HG03064 (cell line): ENCODE measurements around the gene MYO9A.
"Not testable (repeated sequence)": the region's sequence is repeated elsewhere in the genome, so short reads cannot be mapped to it uniquely, and the experiment has no call there.

ENCODE experiments used
- ATAC-seq: cut with Tn5 transposase; IDR thresholded peaks from one replicate; pipeline ENCODE4 v1.9.1; 2021; ENCODE audit warnings: low read depth; ENCODE audit not compliant: unreplicated experiment

The MYO9A gene

GRCh38 chr15:72053297-72053696 lies 64.7 kb downstream of the MYO9A start:
- not testable (repeated sequence) for ATAC-seq

- ATAC-seq, result no peak
Observed at GRCh38 chr15:72050700-72051099, 67.2 kb downstream of the MYO9A start.

GRCh38 chr15:72047020-72047419 lies 70.9 kb downstream of the MYO9A start:
- ATAC-seq, result no peak

- ATAC-seq, result no peak
Observed at GRCh38 chr15:72044956-72045355, 73.0 kb downstream of the MYO9A start.

GRCh38 chr15:72042865-72043264 lies 75.1 kb downstream of the MYO9A start:
- ATAC-seq, result no peak

- no peak for ATAC-seq
Observed at GRCh38 chr15:72042054-72042453, 75.9 kb downstream of the MYO9A start.

- ATAC-seq, result no peak
Observed at GRCh38 chr15:72037321-72037720, 80.6 kb downstream of the MYO9A start.

GRCh38 chr15:72034859-72035650 lies 82.9 kb downstream of the MYO9A start:
- ATAC-seq, result no peak

GRCh38 chr15:72034351-72034750 lies 83.6 kb downstream of the MYO9A start:
- ATAC-seq, result no peak

GRCh38 chr15:72033711-72034110 lies 84.2 kb downstream of the MYO9A start:
- ATAC-seq, result no peak

GRCh38 chr15:72033285-72033684 lies 84.7 kb downstream of the MYO9A start:
- no peak for ATAC-seq

- ATAC-seq, result no peak
Observed at GRCh38 chr15:72021604-72022003, 96.3 kb downstream of the MYO9A start.

GRCh38 chr15:72020799-72021198 lies 97.2 kb downstream of the MYO9A start:
- no peak for ATAC-seq

- ATAC-seq, result not testable (repeated sequence)
Observed at GRCh38 chr15:72014555-72014954, 103.4 kb downstream of the MYO9A start.

- ATAC-seq, result no peak
Observed at GRCh38 chr15:72013703-72014102, 104.2 kb downstream of the MYO9A start.

- no peak for ATAC-seq
Observed at GRCh38 chr15:72011302-72011942, 106.5 kb downstream of the MYO9A start.

GRCh38 chr15:72009222-72009621 lies 108.7 kb downstream of the MYO9A start:
- ATAC-seq, result no peak

- no peak for ATAC-seq
Observed at GRCh38 chr15:72006382-72006781, 111.6 kb downstream of the MYO9A start.

- no peak for ATAC-seq
Observed at GRCh38 chr15:72005483-72005882, 112.5 kb downstream of the MYO9A start.

- ATAC-seq, result no peak
Observed at GRCh38 chr15:71999807-72000206, 118.1 kb downstream of the MYO9A start.

GRCh38 chr15:71998717-71999116 lies 119.2 kb downstream of the MYO9A start:
- ATAC-seq, result not testable (repeated sequence)

GRCh38 chr15:71997691-71998090 lies 120.3 kb downstream of the MYO9A start:
- no peak for ATAC-seq
